Dendritic cell treated with granulocyte-macrophage colony-stimulating factor and Interleukin-4, amounts not matched to agents 40 ng/mL and 50 ng/mL, for 4 days (primary cell): ENCODE measurements around the gene HOXB6.

ENCODE experiments used
- H3K27ac Mint-ChIP-seq: one replicate; pipeline ENCODE4 v1.8.0; 2022; ENCODE audit warnings: mild to moderate bottlenecking, mixed read lengths
- H3K27me3 Mint-ChIP-seq: one replicate; pipeline ENCODE4 v1.8.0; 2022; ENCODE audit warnings: mild to moderate bottlenecking, mixed read lengths
- H3K36me3 Mint-ChIP-seq: one replicate; pipeline ENCODE4 v1.8.0; 2022; ENCODE audit warnings: low read depth, mixed read lengths
- H3K4me1 Mint-ChIP-seq: one replicate; pipeline ENCODE4 v1.8.0; 2022; ENCODE audit warnings: low read depth, mixed read lengths
- H3K4me3 Mint-ChIP-seq: one replicate; pipeline ENCODE4 v1.8.0; 2022; ENCODE audit warnings: mild to moderate bottlenecking, moderate library complexity, mixed read lengths
- H3K9me3 Mint-ChIP-seq: one replicate; pipeline ENCODE4 v1.8.0; 2022; ENCODE audit warnings: mixed read lengths
- intact Hi-C: fragments of 100-400 bp; cut with micrococcal nuclease; formaldehyde crosslinking; loops from one replicate; pipeline ENCODE4 v1.15.0; 2022

The HOXB6 gene

GRCh38 chr17:48611681-48612455 lies 7.1 kb upstream of the HOXB6 start:
- Mint-ChIP-seq H3K27ac (no peak overlapping the region), H3K9me3 (no peaks in the 10 kb centered on the region), H3K4me1 (peaks cover 48% of the 10 kb centered on the region), H3K4me3 (peak overlapping the region; percentile 79), H3K27me3 (peaks cover 97% of the 10 kb centered on the region), H3K36me3 (no peaks in the 10 kb centered on the region)
- intact Hi-C loops: loop anchor here (10.0 kb wide), 1 partner anchor 587 kb away; no protein-coding TSS in a partner anchor

DNA sequence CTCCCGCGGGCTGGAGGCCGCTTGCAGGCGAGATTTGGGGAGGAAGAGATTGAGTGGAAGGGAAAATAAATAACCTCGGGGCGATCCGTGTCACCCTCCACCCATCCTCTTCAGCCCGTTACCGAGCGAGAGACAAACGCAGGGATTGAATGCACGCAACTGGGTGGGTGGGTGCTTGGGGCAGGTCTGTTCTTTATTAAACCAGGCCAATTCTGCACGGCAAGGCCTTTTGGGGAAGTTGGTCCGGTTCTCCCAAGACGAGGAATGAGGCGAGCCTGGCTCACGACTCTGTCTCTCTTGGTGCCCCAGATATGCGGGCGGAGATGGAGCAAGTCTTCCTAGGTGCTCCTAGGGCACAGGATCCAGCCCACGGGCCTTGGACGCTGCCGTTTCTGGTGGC lies 6.4 kb upstream of the HOXB6 start:
- Mint-ChIP-seq H3K9me3 (no peaks in the 10 kb centered on the region), H3K4me1 (peaks cover 48% of the 10 kb centered on the region), H3K27ac (peak overlapping the region; percentile 25), H3K36me3 (no peaks in the 10 kb centered on the region), H3K4me3 (peak overlapping the region; percentile 79), H3K27me3 (peaks cover 97% of the 10 kb centered on the region)
- intact Hi-C loops: loop anchor here (10.0 kb wide), 1 partner anchor 586 kb away; no protein-coding TSS in a partner anchor

DNA sequence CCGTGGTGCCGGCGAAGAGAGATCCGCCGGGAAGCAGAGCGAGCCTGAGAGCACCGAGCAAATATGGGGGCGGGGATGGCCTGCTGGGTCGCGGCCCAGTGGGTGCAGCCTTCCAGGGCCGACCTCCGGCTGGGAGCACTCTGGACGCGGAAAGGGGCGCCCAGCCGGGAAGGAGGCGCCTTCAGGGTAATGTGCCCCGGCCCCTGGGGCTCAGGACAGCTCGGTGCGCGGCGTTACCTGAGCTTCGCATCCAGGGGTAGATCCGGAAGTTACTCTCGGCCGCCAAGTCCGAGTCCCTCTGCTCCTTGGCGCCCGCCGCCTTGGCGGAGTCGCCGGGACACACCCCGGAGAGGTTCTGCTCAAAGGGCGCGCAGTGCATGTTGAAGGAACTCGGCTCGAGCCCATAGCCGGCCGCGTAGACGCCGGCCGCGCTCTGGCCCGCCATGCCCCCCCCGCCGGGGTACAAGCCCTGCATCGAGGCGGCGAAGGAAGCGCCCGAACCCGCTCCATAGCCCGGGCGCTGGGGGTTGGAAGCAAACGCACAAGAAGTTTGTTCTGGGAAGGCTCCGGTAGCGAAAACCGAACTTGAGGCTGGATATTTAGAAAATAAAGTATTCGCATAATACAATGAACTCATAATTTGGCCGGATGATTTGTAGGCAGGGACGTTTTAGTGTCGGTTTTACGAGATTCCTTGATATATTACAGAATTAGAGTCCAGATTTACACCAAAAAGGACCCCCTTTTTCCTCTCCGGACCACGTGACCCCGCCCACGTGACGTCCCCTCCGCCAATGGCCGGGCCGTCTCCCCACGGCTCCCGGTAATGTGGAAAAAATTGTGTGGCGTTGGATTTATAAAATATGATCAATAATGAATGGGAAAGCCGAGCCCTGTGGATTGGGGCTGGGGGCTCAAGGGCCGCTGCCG lies 5.8 kb upstream of the HOXB6 start, which contains the start of gene HOXB7:
Gene HOXB7, minus strand, starts transcription at position 736 of the 930 bp plus-strand sequence. Its CDS starts 99 bp downstream, at position 637.
- peaks cover 96% of the 10 kb centered on the region for H3K27me3 Mint-ChIP-seq
- intact Hi-C loops: loop anchor here (10.0 kb wide), 1 partner anchor 586 kb away; no protein-coding TSS in a partner anchor
- no peaks in the 10 kb centered on the region for H3K36me3 Mint-ChIP-seq
- peak within 1 kb of the TSS; percentile 79 for H3K4me3 Mint-ChIP-seq
- no peaks in the 10 kb centered on the region for H3K9me3 Mint-ChIP-seq
- H3K27ac Mint-ChIP-seq: peak within 1 kb of the TSS; percentile 25
- H3K4me1 Mint-ChIP-seq: peaks cover 48% of the 10 kb centered on the region

GRCh38 chr17:48609759-48610281 lies 5.0 kb upstream of the HOXB6 start:
- intact Hi-C loops: loop anchor here (10.0 kb wide), 1 partner anchor 585 kb away; no protein-coding TSS in a partner anchor
- Mint-ChIP-seq H3K27me3 (peaks cover 96% of the 10 kb centered on the region), H3K36me3 (no peaks in the 10 kb centered on the region), H3K27ac (no peak overlapping the region), H3K9me3 (no peaks in the 10 kb centered on the region), H3K4me3 (peak overlapping the region; percentile 79), H3K4me1 (peaks cover 45% of the 10 kb centered on the region)

DNA sequence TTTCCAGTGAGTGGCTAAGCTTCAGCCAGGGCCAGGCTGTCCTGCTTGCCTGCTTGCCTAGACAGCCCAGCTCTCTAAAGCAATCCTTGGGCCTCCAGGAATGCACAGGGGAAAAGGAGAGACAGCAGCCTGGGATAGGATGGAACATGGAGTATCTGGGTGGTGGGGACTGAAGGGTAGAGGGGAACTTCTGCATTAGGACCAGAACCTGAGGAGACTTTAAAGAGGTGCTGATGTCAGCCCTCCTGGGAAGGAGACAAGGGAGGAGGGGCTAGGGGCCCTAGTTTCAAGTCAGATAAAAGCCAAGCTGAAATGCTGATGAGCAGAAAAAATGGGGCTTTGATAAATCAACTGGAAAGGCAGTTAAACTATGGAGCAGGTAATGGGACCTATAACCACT lies 4.2 kb upstream of the HOXB6 start:
- H3K9me3 Mint-ChIP-seq: no peaks in the 10 kb centered on the region
- no peak overlapping the region for H3K27ac Mint-ChIP-seq
- intact Hi-C loops: no loop called here
- H3K4me1 Mint-ChIP-seq: peaks cover 46% of the 10 kb centered on the region
- peaks cover 96% of the 10 kb centered on the region for H3K27me3 Mint-ChIP-seq
- H3K4me3 Mint-ChIP-seq: no peak overlapping the region
- no peaks in the 10 kb centered on the region for H3K36me3 Mint-ChIP-seq

DNA sequence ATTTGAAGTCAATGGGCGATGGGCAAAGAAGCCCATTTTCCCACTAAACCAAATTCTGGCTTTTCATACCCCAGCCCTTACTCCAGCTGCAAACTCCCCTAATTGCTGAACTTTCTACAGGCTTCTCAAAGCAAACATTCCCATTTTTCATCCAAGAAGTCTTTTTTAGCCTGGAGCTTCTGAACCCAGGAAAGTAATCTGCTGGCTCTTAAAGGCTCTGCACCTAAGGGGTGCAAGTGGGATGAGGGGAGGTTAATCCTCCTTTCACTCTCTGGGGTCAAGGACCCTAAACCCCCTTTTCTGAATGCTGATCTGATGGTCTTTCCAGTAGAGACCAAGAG lies 3.7 kb upstream of the HOXB6 start:
- Mint-ChIP-seq H3K9me3 (no peaks in the 10 kb centered on the region), H3K36me3 (no peaks in the 10 kb centered on the region), H3K27ac (no peak overlapping the region), H3K4me1 (peaks cover 43% of the 10 kb centered on the region), H3K27me3 (peaks cover 96% of the 10 kb centered on the region), H3K4me3 (no peak overlapping the region)
- intact Hi-C loops: no loop called here

DNA sequence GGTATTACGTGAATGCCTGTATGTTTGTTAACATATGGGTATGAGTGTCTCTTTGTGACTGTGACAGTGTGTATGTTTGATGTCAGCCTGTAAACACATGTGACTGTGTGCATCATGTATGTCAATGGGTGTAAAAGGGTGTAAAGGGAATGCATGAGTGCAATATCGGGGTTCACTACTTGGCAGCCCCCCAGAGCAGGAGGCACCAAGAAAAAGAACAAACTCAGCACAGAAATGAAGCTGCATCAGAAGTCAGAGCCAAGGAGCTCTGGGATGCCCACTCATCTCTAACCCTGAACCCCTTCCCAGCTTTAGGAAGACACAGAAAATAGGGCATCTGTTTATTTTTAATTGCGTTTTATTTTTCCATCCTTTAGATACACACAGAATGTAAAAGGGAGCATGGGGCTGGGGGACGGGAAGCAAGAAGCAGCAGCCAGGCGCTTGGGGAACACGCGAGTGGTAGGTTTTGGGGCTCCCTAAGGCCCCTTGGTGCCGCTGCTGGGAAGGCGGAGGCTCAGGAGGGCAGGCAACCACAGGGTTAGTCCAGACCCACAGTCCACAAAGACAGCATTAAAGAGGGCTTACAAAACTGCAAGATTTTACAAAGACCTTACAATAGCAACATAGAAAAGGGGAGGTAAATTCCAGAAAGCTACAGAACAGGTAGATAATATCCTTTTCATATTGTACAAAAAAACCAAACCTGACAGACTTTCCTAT lies 2.3 kb upstream of the HOXB6 start:
- peaks cover 99% of the 10 kb centered on the region for H3K27me3 Mint-ChIP-seq
- no peak overlapping the region for H3K4me3 Mint-ChIP-seq
- no peaks in the 10 kb centered on the region for H3K36me3 Mint-ChIP-seq
- H3K9me3 Mint-ChIP-seq: no peaks in the 10 kb centered on the region
- H3K4me1 Mint-ChIP-seq: peaks cover 29% of the 10 kb centered on the region
- no peak overlapping the region for H3K27ac Mint-ChIP-seq
- intact Hi-C loops: no loop called here

- Mint-ChIP-seq H3K4me1 (peaks cover 21% of the 10 kb centered on the region), H3K9me3 (no peaks in the 10 kb centered on the region), H3K27ac (no peak overlapping the region), H3K36me3 (no peaks in the 10 kb centered on the region), H3K4me3 (no peak overlapping the region), H3K27me3 (peaks cover 99% of the 10 kb centered on the region)
- intact Hi-C loops: no loop called here
Measured at GRCh38 chr17:48605991-48606891, 1.5 kb upstream of the HOXB6 start.

GRCh38 chr17:48605409-48605919 lies 678 bp upstream of the HOXB6 start:
- H3K4me3 Mint-ChIP-seq: no peak overlapping the region
- no peaks in the 10 kb centered on the region for H3K36me3 Mint-ChIP-seq
- intact Hi-C loops: no loop called here
- no peak overlapping the region for H3K27ac Mint-ChIP-seq
- peaks cover 99% of the 10 kb centered on the region for H3K27me3 Mint-ChIP-seq
- H3K9me3 Mint-ChIP-seq: no peaks in the 10 kb centered on the region
- peaks cover 16% of the 10 kb centered on the region for H3K4me1 Mint-ChIP-seq

DNA sequence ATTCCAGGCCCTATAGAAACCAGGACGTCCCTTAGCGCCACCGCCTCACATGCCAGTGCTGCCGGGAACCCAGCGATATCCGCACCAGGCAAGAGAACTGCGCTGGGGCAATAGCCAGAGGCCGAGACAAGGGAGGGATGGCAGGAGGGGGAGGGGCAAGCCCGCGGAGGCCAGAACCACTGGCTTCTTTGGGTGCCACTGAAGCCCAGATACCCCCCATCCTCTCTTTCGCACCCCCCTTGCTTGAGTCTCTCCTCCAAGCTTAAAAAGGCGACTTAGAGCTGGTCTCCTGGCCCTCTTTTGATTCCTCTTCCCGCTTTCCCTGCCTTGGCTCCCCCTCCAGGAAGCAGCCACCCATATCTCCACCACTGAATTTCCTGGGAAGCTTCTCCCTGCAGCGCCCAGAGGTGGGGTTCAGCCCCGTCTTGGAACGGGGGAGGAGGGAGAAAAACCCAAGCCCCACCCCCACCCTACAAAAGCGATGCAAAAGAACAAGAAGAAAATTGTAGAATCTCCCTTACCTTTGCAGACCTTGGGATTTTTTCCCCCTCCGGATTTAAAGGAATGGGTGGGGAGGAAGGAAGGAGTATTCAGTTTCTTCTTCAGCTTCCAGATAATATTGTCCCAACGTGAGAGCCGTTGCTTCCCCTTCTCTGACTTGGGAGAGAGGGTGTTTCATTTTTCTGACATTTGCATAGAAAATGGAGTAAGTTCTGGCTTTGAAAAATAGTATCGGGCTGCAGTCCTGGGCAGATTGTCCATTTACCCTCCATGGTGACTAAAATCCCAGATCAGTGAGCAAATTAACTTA lies 622 bp downstream of the HOXB6 start:
- Mint-ChIP-seq H3K9me3 (no peaks in the 10 kb centered on the region), H3K27me3 (peaks cover 99% of the 10 kb centered on the region), H3K36me3 (no peaks in the 10 kb centered on the region), H3K4me1 (peaks cover 16% of the 10 kb centered on the region), H3K27ac (no peak overlapping the region), H3K4me3 (no peak overlapping the region)
- intact Hi-C loops: no loop called here

DNA sequence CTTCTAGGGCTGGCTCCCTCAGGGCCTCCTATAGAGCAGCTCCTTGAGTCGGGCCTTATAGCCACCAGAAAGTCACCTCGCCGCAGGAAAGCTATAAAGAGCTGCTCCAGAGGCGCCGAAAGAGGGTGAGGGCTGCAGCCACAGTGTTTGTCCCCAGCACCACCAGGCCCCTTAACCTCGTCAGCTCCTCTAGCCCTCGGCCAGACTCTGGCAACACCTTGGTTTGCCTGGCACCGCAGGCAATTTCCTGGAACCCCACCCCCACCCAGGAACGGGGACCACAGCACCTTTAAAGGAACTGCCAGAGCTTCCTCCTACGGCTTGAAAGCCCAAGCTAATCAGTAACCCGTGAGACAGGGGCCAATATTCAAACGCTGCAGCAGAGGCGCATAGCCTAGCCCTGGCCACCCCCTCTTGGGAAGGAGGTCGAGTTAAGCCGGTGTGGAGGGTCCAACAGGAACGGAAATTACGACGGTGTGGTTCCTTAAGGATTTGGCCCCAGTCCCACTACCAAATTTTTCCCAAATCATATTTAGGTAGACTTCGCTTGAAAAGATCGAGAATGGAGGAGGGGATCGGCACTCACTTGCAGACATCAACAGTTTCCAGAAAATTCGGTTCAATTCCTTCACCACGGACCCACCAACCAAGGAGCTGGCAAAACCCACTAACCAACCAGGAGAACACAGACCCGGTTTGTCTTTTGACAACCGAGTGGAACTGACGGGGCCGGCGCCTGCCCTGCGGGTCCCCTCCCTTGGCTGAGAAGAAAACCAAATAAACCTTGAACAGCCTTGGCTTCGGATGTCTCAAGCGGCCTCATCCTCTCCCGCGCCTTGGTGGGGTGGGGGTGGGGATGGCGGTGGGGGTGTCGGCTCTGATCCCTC lies 3.0 kb downstream of the HOXB6 start:
- intact Hi-C loops: no loop called here
- H3K9me3 Mint-ChIP-seq: no peaks in the 10 kb centered on the region
- no peaks in the 10 kb centered on the region for H3K36me3 Mint-ChIP-seq
- H3K4me3 Mint-ChIP-seq: no peak overlapping the region
- H3K27me3 Mint-ChIP-seq: peaks cover 99% of the 10 kb centered on the region
- H3K4me1 Mint-ChIP-seq: peaks cover 32% of the 10 kb centered on the region
- no peak overlapping the region for H3K27ac Mint-ChIP-seq
